Neural cell (in vitro differentiated cells): ENCODE measurements around the gene MUC6.

ENCODE experiments used
- SMC3 ChIP-seq: fragments of 450-650 bp; conservative IDR thresholded peaks from 2 replicates; pipeline ENCODE4 v1.6.1; 2014; ENCODE audit warnings: antibody characterized with exemption, mild to moderate bottlenecking, moderate library complexity; ENCODE audit not compliant: poor library complexity
- TF ChIP-seq, protein P1 (sequence below): fragments of 450-650 bp; IDR thresholded peaks from 2 replicates; pipeline ENCODE4 v1.5.1; 2014; ENCODE audit warnings: antibody characterized with exemption, mild to moderate bottlenecking, moderate library complexity; ENCODE audit not compliant: poor library complexity, severe bottlenecking

DNA sequence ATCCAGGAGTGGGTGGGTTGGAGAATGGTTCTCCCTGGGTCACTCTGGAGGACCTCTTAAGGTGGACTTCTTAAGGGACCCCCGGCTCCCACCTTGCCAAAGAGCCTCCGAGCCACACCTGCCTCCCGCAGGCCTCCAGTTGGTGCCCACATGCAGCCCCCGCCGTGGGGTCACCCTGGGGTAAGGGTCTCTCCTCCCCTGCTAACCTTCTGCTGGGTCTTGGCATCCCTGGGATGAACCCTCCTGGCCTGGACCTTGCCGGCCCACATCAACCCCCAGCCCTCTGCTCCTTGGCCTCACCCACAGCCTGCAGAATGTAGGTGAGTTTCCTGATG, 12.5 kb upstream of the MUC6 start:
- TF ChIP-seq, protein P1, sequence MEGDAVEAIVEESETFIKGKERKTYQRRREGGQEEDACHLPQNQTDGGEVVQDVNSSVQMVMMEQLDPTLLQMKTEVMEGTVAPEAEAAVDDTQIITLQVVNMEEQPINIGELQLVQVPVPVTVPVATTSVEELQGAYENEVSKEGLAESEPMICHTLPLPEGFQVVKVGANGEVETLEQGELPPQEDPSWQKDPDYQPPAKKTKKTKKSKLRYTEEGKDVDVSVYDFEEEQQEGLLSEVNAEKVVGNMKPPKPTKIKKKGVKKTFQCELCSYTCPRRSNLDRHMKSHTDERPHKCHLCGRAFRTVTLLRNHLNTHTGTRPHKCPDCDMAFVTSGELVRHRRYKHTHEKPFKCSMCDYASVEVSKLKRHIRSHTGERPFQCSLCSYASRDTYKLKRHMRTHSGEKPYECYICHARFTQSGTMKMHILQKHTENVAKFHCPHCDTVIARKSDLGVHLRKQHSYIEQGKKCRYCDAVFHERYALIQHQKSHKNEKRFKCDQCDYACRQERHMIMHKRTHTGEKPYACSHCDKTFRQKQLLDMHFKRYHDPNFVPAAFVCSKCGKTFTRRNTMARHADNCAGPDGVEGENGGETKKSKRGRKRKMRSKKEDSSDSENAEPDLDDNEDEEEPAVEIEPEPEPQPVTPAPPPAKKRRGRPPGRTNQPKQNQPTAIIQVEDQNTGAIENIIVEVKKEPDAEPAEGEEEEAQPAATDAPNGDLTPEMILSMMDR, result no peak
- no peak for TF ChIP-seq SMC3
